Psoas muscle (tissue), 8 donors: Measurements from ENCODE around the gene MYO5C. TPM values are rescaled to one million over a fixed set of nuclear protein-coding genes. Genes with fewer than 3 reads are reported as not detected.

Experiments
- ATAC-seq, 4 donors: fragments of 200-7000 bp; cut with Tn5 transposase; one replicate each; pipeline ENCODE4 v1.9.1; 2020; ENCODE audit warnings: moderate library complexity in 3 of 4, mild to moderate bottlenecking in 2 of 4
- DNase-seq, 2 donors: peaks; one replicate each; pipeline ENCODE4 v3.0.0-alpha.2; 2020
- H3K27ac ChIP-seq: fragments of 200-600 bp; one replicate; pipeline ENCODE4 v1.8.0; 2022
- H3K27me3 ChIP-seq, 3 donors: fragments of 200-600 bp in 1 of 3; one replicate each; pipeline versions ENCODE4 v1.6.1 to v1.8.0; 2013 to 2022; ENCODE audit warnings: low read length in 2 of 3, mild to moderate bottlenecking in 2 of 3, moderate library complexity in 1 of 3; ENCODE audit not compliant: insufficient read depth in 3 of 3
- H3K36me3 ChIP-seq, 2 donors: fragments of 200-600 bp in 1 of 2; one replicate each; pipeline versions ENCODE4 v1.6.1 to v1.8.0; 2013 to 2022; ENCODE audit warnings: low read depth in 1 of 2, mild to moderate bottlenecking in 1 of 2, moderate library complexity in 1 of 2; ENCODE audit not compliant: insufficient read depth in 1 of 2
- H3K4me1 ChIP-seq: fragments of 200-600 bp; one replicate; pipeline ENCODE4 v1.8.0; 2022
- H3K4me3 ChIP-seq: fragments of 200-600 bp; one replicate; pipeline ENCODE4 v1.8.0; 2022; ENCODE audit warnings: mild to moderate bottlenecking
- H3K9me3 ChIP-seq: fragments of 200-600 bp; one replicate; pipeline ENCODE4 v1.8.0; 2022
- CTCF ChIP-seq: fragments of 200-600 bp; IDR thresholded peaks from one replicate; pipeline ENCODE4 v1.8.0; 2022; ENCODE audit warnings: antibody characterized with exemption
- WGBS, 3 donors: extraction: QIAGEN DNeasy Blood & Tissue Kit; methylation state at CpG; one replicate each; pipeline versions ENCODE4 v1.1.6 to v1.1.7; 2013; 5-methylcytosine and 5-hydroxymethylcytosine counted together
- intact Hi-C, 2 donors: fragments of 100-400 bp; cut with DNase I; formaldehyde crosslinking; loops; one replicate each; pipeline versions ENCODE4 v1.11.0 to v1.14.2; 2022
- polyA plus RNA-seq, 3 donors: library from polyadenylated mRNA; stranded (reverse); fragments of 200-250 nt; gene quantifications; one replicate each; pipeline ENCODE4 v1.2.3, GENCODE V29; 2013
- total RNA-seq, 4 donors: library from RNA; stranded (reverse); fragmentation: NEBNext Ultra II Directional in 2 of 4; extraction: Animal tissue kit (Norgen Biotek cat#: 25700) in 2 of 4; gene quantifications; one replicate each; pipeline versions ENCODE4 v1.2.1 to v1.2.4, GENCODE V29; 2021 to 2023
- donor health status: healthy with polysubstance abuse.
- donor health status: DM: no; HTN: no; CAD: no; lungs with moderate emphysema.
- donor health status: Bipolar disorder and iron deficiency.
- donor health status: healthy.
- donor health status: DM: yes; HTN: yes; CAD: no.
- donor health status: DM: no; HTN: no; CAD: no.
- donor health status: DM: no; HTN: no; CAD: no.
- donor health status: DM: yes; HTN: yes; CAD: no.

Gene MYO5C
- total and polyA plus RNA-seq, 7 donors = 0.53 to 3.0 (median 1.2) TPM

- no peaks in the 10 kb centered on the region for H3K9me3 ChIP-seq
Observed at GRCh38 chr15:52230073-52230472, 65.5 kb downstream of the MYO5C start.

GRCh38 chr15:52228921-52229320, 66.7 kb downstream of the MYO5C start:
- intact Hi-C loops = loop anchor here (5.0 to 10.0 kb wide), 2 partner anchors 47 to 344 kb away; no protein-coding TSS in a partner anchor
- Histone ChIP-seq H3K27me3 (no peaks in the 10 kb centered on the region), H3K27ac (no peak overlapping the region), H3K4me1 (no peaks in the 10 kb centered on the region), H3K36me3 (peaks cover 0 to 15% of the 10 kb centered on the region in 2 donors), H3K9me3 (no peaks in the 10 kb centered on the region), H3K4me3 (no peak overlapping the region)
- 71 to 83% (median 77%) methylated on average over 8 of the region's 8 CpGs for WGBS, 3 donors
- ATAC-seq (no peak), DNase-seq (no peak)
- TF ChIP-seq CTCF = no peak

More at GRCh38 chr15:52230073-52230472, 65.5 kb downstream of the MYO5C start:
- Histone ChIP-seq H3K36me3 (peaks cover 0 to 6% of the 10 kb centered on the region in 2 donors), H3K4me3 (no peak overlapping the region), H3K27me3 (no peaks in the 10 kb centered on the region), H3K27ac (no peak overlapping the region), H3K4me1 (no peaks in the 10 kb centered on the region)
- 77 to 90% (median 89%) methylated on average over 1 of the region's 1 CpG for WGBS, 3 donors
- no peak for ATAC-seq
- intact Hi-C loops = no loop called here
- no peak for TF ChIP-seq CTCF
- DNase-seq = no peak

- 48 to 54% (median 51%) methylated on average over 5 of the region's 5 CpGs for WGBS, 3 donors
- Histone ChIP-seq H3K9me3 (no peaks in the 10 kb centered on the region), H3K4me1 (no peaks in the 10 kb centered on the region), H3K4me3 (no peak overlapping the region), H3K36me3 (peaks cover 0 to 17% of the 10 kb centered on the region in 2 donors), H3K27me3 (no peaks in the 10 kb centered on the region), H3K27ac (no peak overlapping the region)
- TF ChIP-seq CTCF = peak; percentile 81
- ATAC-seq = peak; percentile 87 to 95 (median 91)
- intact Hi-C loops = loop anchor here (5.0 to 10.0 kb wide), 2 partner anchors 45 to 343 kb away; no protein-coding TSS in a partner anchor
- peak in 1 of 2 donors; percentile 50 for DNase-seq
Observed at GRCh38 chr15:52227456-52227855, 68.1 kb downstream of the MYO5C start.

GRCh38 chr15:52225230-52225629, 70.4 kb downstream of the MYO5C start:
- intact Hi-C loops = loop anchor here (5.0 to 10.0 kb wide), 2 partner anchors 43 to 340 kb away; no protein-coding TSS in a partner anchor
- Histone ChIP-seq H3K4me1 (no peaks in the 10 kb centered on the region), H3K4me3 (no peak overlapping the region), H3K9me3 (no peaks in the 10 kb centered on the region), H3K27me3 (no peaks in the 10 kb centered on the region), H3K36me3 (peaks cover 0 to 17% of the 10 kb centered on the region in 2 donors), H3K27ac (no peak overlapping the region)
- 93 to 95% (median 93%) methylated on average over 8 of the region's 8 CpGs for WGBS, 3 donors
- TF ChIP-seq CTCF = no peak
- DNase-seq (no peak), ATAC-seq (no peak)

GRCh38 chr15:52224211-52224610, 71.4 kb downstream of the MYO5C start:
- DNase-seq = no peak
- intact Hi-C loops = loop anchor here in 1 of 2 donors (10.0 kb wide), 1 partner anchor 339 kb away; no protein-coding TSS in a partner anchor
- Histone ChIP-seq H3K9me3 (no peaks in the 10 kb centered on the region), H3K4me1 (no peaks in the 10 kb centered on the region), H3K27ac (no peak overlapping the region), H3K4me3 (no peak overlapping the region), H3K36me3 (peaks cover 0 to 17% of the 10 kb centered on the region in 2 donors), H3K27me3 (no peaks in the 10 kb centered on the region)
- no peak for ATAC-seq
- 94 to 98% (median 98%) methylated on average over 4 of the region's 4 CpGs for WGBS, 3 donors
- TF ChIP-seq CTCF = no peak
